SK-N-SH treated with all-trans-retinoic acid at 6 μM for 48 hours (cell line): ENCODE data around the gene VPS9D1.

ENCODE experiments used
- ARNTL ChIP-seq: fragments of 450-650 bp; formaldehyde crosslinking; IDR thresholded peaks from 2 replicates; pipeline ENCODE4 v1.5.0; 2020; ENCODE audit warnings: low read depth, mild to moderate bottlenecking, moderate library complexity, borderline replicate concordance
- ESRRG ChIP-seq: fragments of 250-450 bp; sonication (Bioruptor Pico); IDR thresholded peaks from 2 replicates; pipeline ENCODE4 v1.6.1; 2021; ENCODE audit warnings: mild to moderate bottlenecking
- TSHZ2 ChIP-seq: fragments of 250-450 bp; sonication (Bioruptor Pico); IDR thresholded peaks from 2 replicates; pipeline ENCODE4 v1.5.0; 2020; ENCODE audit warnings: mild to moderate bottlenecking, moderate library complexity

- no peak for TF ChIP-seq TSHZ2
- TF ChIP-seq ARNTL = no peak
- no peak for TF ChIP-seq ESRRG (CRISPR knock-in tag)
Measured at GRCh38 chr16:89721546-89722391, 1.1 kb upstream of the VPS9D1 start.
